GM23338 (cell line): ENCODE data around the gene NUP50. TPM values are rescaled to one million over a fixed set of nuclear protein-coding genes. Genes with fewer than 3 reads are reported as not detected.
"Not testable (repeated sequence)": the region's sequence is repeated elsewhere in the genome, so short reads cannot be mapped to it uniquely, and the experiment has no call there.

Experiments
- ATAC-seq: fragments of 200-7000 bp; cut with Tn5 transposase; 3 replicates; pipeline ENCODE4 v1.9.1; 2020
- DNase-seq: peaks from one replicate; pipeline ENCODE4 v3.0.0-alpha.2; 2015; ENCODE audit warnings: low spot score
- H2AFZ ChIP-seq: fragments of 200-600 bp; sonication (generic); 2 replicates; pipeline ENCODE4 v1.8.0; 2016; ENCODE audit warnings: antibody characterized with exemption, mild to moderate bottlenecking, moderate library complexity
- H3F3A ChIP-seq: fragments of 200-600 bp; sonication (generic); replicated peaks from 2 replicates; pipeline ENCODE4 v1.8.0; 2017; ENCODE audit warnings: antibody characterized with exemption, mixed run types, low read depth
- H3K27ac ChIP-seq: fragments of 200-600 bp; sonication (generic); 2 replicates; pipeline ENCODE4 v1.6.1; 2016; ENCODE audit warnings: low read depth
- H3K27me3 ChIP-seq: fragments of 200-600 bp; sonication (generic); 2 replicates; pipeline ENCODE4 v1.8.0; 2016; ENCODE audit warnings: mild to moderate bottlenecking, mixed run types, moderate library complexity; ENCODE audit not compliant: insufficient read depth
- H3K36me3 ChIP-seq: fragments of 200-600 bp; sonication (generic); 2 replicates; pipeline ENCODE4 v1.8.0; 2016; ENCODE audit warnings: mild to moderate bottlenecking; ENCODE audit not compliant: insufficient read depth
- H3K4me1 ChIP-seq: fragments of 200-600 bp; sonication (generic); 2 replicates; pipeline ENCODE4 v1.8.0; 2016; ENCODE audit warnings: mild to moderate bottlenecking, moderate library complexity; ENCODE audit not compliant: insufficient read depth
- H3K4me2 ChIP-seq: fragments of 200-600 bp; sonication (generic); 2 replicates; pipeline ENCODE4 v1.7.1; 2017; ENCODE audit warnings: mixed run types
- H3K4me3 ChIP-seq: fragments of 200-600 bp; sonication (generic); 2 replicates; pipeline ENCODE4 v1.6.1; 2016; ENCODE audit warnings: mixed run types
- H3K79me2 ChIP-seq: fragments of 200-600 bp; sonication (generic); replicated peaks from 2 replicates; pipeline ENCODE4 v1.8.0; 2017; ENCODE audit warnings: mild to moderate bottlenecking; ENCODE audit not compliant: insufficient read depth
- H3K9me2 ChIP-seq: fragments of 200-600 bp; sonication (generic); 2 replicates; pipeline ENCODE4 v1.8.0; 2017; ENCODE audit not compliant: insufficient read depth
- H4K20me1 ChIP-seq: fragments of 200-600 bp; sonication (generic); replicated peaks from 2 replicates; pipeline ENCODE4 v1.8.0; 2017; ENCODE audit warnings: mild to moderate bottlenecking; ENCODE audit not compliant: insufficient read depth
- H3K27ac Mint-ChIP-seq: 2 replicates; pipeline ENCODE4 v1.8.0; 2020; ENCODE audit warnings: inconsistent platforms, mild to moderate bottlenecking, moderate library complexity, mixed read lengths
- H3K27me3 Mint-ChIP-seq: 3 replicates; pipeline ENCODE4 v1.8.0; 2022; ENCODE audit warnings: low read depth, mild to moderate bottlenecking, moderate library complexity, mixed read lengths, inconsistent platforms; ENCODE audit not compliant: insufficient read depth, poor library complexity
- H3K36me3 Mint-ChIP-seq: 3 replicates; pipeline ENCODE4 v1.8.0; 2021; ENCODE audit warnings: low read depth, mild to moderate bottlenecking, inconsistent platforms, moderate library complexity, mixed read lengths
- H3K4me1 Mint-ChIP-seq: 3 replicates; pipeline ENCODE4 v1.8.0; 2020; ENCODE audit warnings: mild to moderate bottlenecking, inconsistent platforms, mixed read lengths
- H3K4me3 Mint-ChIP-seq: 3 replicates; pipeline ENCODE4 v1.8.0; 2021; ENCODE audit warnings: moderate library complexity, mild to moderate bottlenecking, inconsistent platforms, mixed read lengths
- H3K9me3 Mint-ChIP-seq: 3 replicates; pipeline ENCODE4 v1.8.0; 2020; ENCODE audit warnings: moderate library complexity, mild to moderate bottlenecking, inconsistent platforms, mixed read lengths
- CREB1 ChIP-seq: fragments of 250-450 bp; sonication (Bioruptor Pico); IDR thresholded peaks from 2 replicates; pipeline ENCODE4 v1.5.0; 2020; ENCODE audit warnings: low read depth, mild to moderate bottlenecking, moderate library complexity
- CTCF ChIP-seq, 2 experiments: fragments of 200-600 bp in 1 of 2; sonication (generic) in 1 of 2; conservative IDR thresholded peaks; 2 replicates each; pipeline versions ENCODE4 v1.5.1 to v1.6.1; 2016 to 2017; ENCODE audit warnings: antibody characterized with exemption in 2 of 2, low read depth in 2 of 2, mild to moderate bottlenecking in 2 of 2, moderate library complexity in 1 of 2
- NANOG ChIP-seq: IDR thresholded peaks from 2 replicates; pipeline ENCODE4 v1.6.1; 2016; ENCODE audit warnings: antibody characterized with exemption, borderline replicate concordance
- POLR2AphosphoS5 ChIP-seq: IDR thresholded peaks from 2 replicates; pipeline ENCODE4 v1.6.1; 2016; ENCODE audit warnings: antibody characterized with exemption, low read depth
- STAT1 ChIP-seq: IDR thresholded peaks from one replicate; pipeline ENCODE4 v1.6.1; 2016; ENCODE audit warnings: antibody characterized with exemption; ENCODE audit not compliant: unreplicated experiment
- ZNF114 ChIP-seq: fragments of 250-450 bp; sonication (Bioruptor Pico); IDR thresholded peaks from 2 replicates; pipeline ENCODE4 v1.5.0; 2020; ENCODE audit warnings: mild to moderate bottlenecking, moderate library complexity
- ZNF462 ChIP-seq: fragments of 250-450 bp; sonication (Bioruptor Pico); IDR thresholded peaks from 2 replicates; pipeline ENCODE4 v1.5.0; 2020; ENCODE audit warnings: mild to moderate bottlenecking, moderate library complexity
- polyA plus RNA-seq: library from polyadenylated mRNA; unstranded; fragments of >200 nt; fragmentation: Nextera tagmentation; extraction: Ambion mirVana; gene quantifications from 2 replicates; pipeline ENCODE4 v1.2.1, GENCODE V29; 2016
- total RNA-seq: library from RNA; depleted of rRNA; stranded (reverse); fragments of >200 nt; shearing (Covaris generic); gene quantifications from 2 replicates; pipeline ENCODE4 v1.2.3, GENCODE V29; 2014
- TF ChIP-seq, protein P1 (sequence below): IDR thresholded peaks from 2 replicates; pipeline ENCODE4 v1.6.1; 2016; ENCODE audit warnings: antibody characterized with exemption

The NUP50 gene
- total and polyA plus RNA-seq, 2 experiments from 2014 or later: 45.9 to 96.6 TPM

DNA sequence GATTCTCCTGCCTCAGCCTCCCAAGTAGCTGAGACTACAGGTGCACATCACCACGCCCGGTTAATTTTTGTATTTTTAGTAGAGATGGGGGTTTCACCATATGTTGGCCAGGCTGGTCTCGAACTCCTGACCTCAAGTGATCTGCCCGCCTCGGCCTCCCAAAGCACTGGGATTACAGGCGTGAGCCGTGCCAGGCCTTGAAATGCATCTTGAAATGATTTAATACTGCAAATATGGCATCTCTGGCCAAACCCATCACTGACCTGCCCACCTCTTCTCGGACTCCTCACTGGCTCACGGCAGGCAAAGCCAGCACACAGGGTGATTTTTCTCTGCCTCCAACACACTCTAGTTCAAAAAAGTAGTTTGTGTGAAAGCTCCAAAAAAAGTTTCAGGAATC is 28.0 kb downstream of the NUP50 start:
- not testable (repeated sequence) for H3K36me3 ChIP-seq, H3K4me3 ChIP-seq, H3F3A ChIP-seq, H3K27me3 ChIP-seq, H3K79me2 ChIP-seq, H3K4me3 Mint-ChIP-seq, H4K20me1 ChIP-seq, H3K9me2 ChIP-seq, H3K36me3 Mint-ChIP-seq, H3K27ac Mint-ChIP-seq, H3K4me1 ChIP-seq, DNase-seq, ATAC-seq, H3K27ac ChIP-seq, H2AFZ ChIP-seq, H3K27me3 Mint-ChIP-seq, H3K9me3 Mint-ChIP-seq, H3K4me2 ChIP-seq
- peaks cover 32% of the 10 kb centered on the region for H3K4me1 Mint-ChIP-seq

DNA sequence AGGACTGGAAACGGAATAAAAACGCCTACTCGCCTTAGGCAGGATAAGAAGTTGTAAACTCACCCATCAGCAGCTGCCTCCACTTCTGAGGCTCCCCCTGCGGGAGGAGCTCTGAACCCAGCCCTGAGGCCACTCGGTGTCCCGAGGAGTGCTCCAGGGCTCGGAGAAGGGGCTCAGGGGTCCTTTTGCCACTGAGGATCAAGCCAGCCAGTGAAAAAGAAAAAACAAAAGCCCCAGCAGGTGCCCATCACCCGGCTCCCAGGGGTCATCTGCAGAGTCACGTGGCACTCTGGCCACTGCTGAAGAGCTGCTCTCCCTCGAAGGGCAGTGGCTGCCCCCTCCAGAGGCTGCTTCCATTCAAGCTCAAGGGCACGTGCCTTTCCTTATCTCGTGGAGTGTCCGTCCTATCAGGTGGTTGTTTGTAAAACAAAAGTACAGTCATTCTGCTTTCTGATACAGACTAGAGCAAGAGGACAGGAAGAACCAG is 29.0 kb downstream of the NUP50 start:
- Histone ChIP-seq H3F3A (0 out of 2 replicates have a peak, but pooled peaks cover 3% of the 10 kb centered on the region), H3K4me3 (no peak overlapping the region), H4K20me1 (peaks cover 8% of the 10 kb centered on the region; the same call in 1 of the 2 replicates), H3K27me3 (no peaks in the 10 kb centered on the region), H3K36me3 (0 out of 2 replicates have a peak, but pooled peaks cover 3% of the 10 kb centered on the region), H3K79me2 (no peaks in the 10 kb centered on the region), H3K27ac (peak overlapping the region; percentile 1; the same call in 1 of the 2 replicates), H3K9me2 (no peaks in the 10 kb centered on the region), H2AFZ (no peak overlapping the region), H3K4me2 (peak overlapping the region; percentile 25; the same call in 1 of the 2 replicates), H3K4me1 (peaks cover 8% of the 10 kb centered on the region; the same call in 1 of the 2 replicates)
- peaks cover 28% of the 10 kb centered on the region for H3K4me1 Mint-ChIP-seq
- DNase-seq (peak; percentile 64), ATAC-seq (peak; percentile 86)
- no peak for TF ChIP-seq ZNF462 (CRISPR knock-in tag)
- no peak for TF ChIP-seq ZNF114 (CRISPR knock-in tag)
- TF ChIP-seq, protein P1, sequence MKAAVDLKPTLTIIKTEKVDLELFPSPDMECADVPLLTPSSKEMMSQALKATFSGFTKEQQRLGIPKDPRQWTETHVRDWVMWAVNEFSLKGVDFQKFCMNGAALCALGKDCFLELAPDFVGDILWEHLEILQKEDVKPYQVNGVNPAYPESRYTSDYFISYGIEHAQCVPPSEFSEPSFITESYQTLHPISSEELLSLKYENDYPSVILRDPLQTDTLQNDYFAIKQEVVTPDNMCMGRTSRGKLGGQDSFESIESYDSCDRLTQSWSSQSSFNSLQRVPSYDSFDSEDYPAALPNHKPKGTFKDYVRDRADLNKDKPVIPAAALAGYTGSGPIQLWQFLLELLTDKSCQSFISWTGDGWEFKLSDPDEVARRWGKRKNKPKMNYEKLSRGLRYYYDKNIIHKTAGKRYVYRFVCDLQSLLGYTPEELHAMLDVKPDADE: no peak
- TF ChIP-seq NANOG: no peak
- no peak for TF ChIP-seq POLR2AphosphoS5
- TF ChIP-seq STAT1: no peak
- peak; percentile 35 to 57; a peak in 3 of 4 replicates for TF ChIP-seq CTCF (conservative IDR thresholded peaks at IDR 0.05; ENCODE audit: low read depth in 2 of 2)
- TF ChIP-seq CREB1 (CRISPR knock-in tag): no peak
- no peaks in the 10 kb centered on the region for H3K9me3 Mint-ChIP-seq
- H3K27me3 Mint-ChIP-seq: peaks cover 11% of the 10 kb centered on the region
- H3K27ac Mint-ChIP-seq: peak overlapping the region; percentile 64; the same call in 1 of the 2 replicates
- peak overlapping the region; percentile 26; the same call in 2 of the 3 replicates for H3K4me3 Mint-ChIP-seq
- peaks cover 7% of the 10 kb centered on the region; the same call in 1 of the 3 replicates for H3K36me3 Mint-ChIP-seq
